Mammary epithelial cell (primary cell): Measurements from ENCODE around the gene EXOC2.

ENCODE experiments used
- CTCF ChIP-seq, 2 donors: IDR thresholded peaks in 1 of 2; conservative IDR thresholded peaks in 1 of 2; 2 replicates each; pipeline ENCODE4 v1.5.1; 2011 to 2012; ENCODE audit warnings: inconsistent platforms in 2 of 2, low read length in 2 of 2, mild to moderate bottlenecking in 2 of 2, control low read depth in 1 of 2, low read depth in 1 of 2; ENCODE audit not compliant: insufficient read depth in 1 of 2; ENCODE audit errors: extremely low read depth in 1 of 2
- EZH2 ChIP-seq: IDR thresholded peaks from 2 replicates; pipeline ENCODE4 v1.6.1; 2012; ENCODE audit warnings: low read length, inconsistent platforms, borderline replicate concordance

GRCh38 chr6:609905-610304 lies 83.0 kb downstream of the EXOC2 start:
- TF ChIP-seq CTCF (conservative IDR thresholded peaks at IDR 0.05 in 1 of 2, IDR thresholded peaks at IDR 0.05 in 1 of 2; ENCODE audit: extremely low read depth in 1 of 2, insufficient read depth in 1 of 2, low read depth in 1 of 2, low read length in 2 of 2) (no peak), EZH2 (no peak)
